HL-60 (cell line): Measurements from ENCODE around the gene BHLHE40.

ENCODE experiments used
- CTCF ChIP-seq: IDR thresholded peaks from one replicate; pipeline ENCODE4 v1.5.1; 2011; ENCODE audit warnings: low read length, control low read depth, inconsistent platforms; ENCODE audit not compliant: insufficient read depth
- GABPA ChIP-seq: IDR thresholded peaks from 2 replicates; pipeline ENCODE4 v1.6.1; 2012; ENCODE audit warnings: low read depth
- POLR2AphosphoS5 ChIP-seq: IDR thresholded peaks from 2 replicates; pipeline ENCODE4 v1.6.1; 2012; ENCODE audit warnings: low read depth
- SPI1 ChIP-seq: IDR thresholded peaks from 2 replicates; pipeline ENCODE4 v1.6.1; 2012; ENCODE audit warnings: low read depth, mild to moderate bottlenecking, borderline replicate concordance
- TF ChIP-seq, protein P1 (sequence below): IDR thresholded peaks from 2 replicates; pipeline ENCODE4 v1.6.1; 2012; ENCODE audit warnings: low read depth; ENCODE audit not compliant: insufficient replicate concordance

DNA sequence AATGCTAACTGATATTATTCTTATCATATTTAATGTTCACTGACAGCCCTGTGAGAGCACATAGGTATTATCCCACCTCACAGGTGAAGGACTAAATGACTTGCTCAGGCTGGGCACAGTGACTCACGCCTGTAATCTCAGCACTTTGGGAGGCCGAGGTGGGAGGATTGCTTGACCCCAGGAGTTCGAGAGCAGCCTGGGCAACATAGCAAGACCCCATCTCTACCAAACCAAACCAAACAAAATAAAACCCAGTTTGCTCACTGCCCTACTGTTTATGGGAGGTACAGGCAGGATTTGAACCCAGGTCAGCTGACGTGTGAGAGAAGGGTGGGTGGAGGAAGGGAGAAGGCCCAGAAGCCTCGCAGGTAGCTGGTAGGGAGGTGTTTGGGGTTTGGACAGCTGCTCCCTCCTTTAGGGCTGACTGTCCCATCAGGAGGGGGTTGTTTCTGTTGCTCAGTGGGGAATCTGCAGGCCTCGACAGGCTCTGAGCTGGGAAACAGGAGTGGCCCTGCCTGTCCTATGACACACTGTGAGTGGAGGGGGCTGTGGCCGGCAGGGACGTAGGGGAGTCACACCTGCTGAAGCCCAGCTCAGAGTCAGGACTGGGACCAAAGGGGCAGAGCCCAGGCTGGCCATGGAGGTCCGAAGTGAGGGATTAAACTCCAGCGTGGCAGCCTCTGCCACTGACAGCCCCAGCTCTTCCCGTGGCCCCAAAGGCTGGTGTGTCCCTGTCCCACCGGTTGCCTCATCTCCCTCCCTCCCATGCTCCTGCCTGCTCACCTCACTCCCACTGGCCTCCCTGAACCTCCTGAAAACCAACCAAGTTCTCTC is 25.3 kb downstream of the BHLHE40 start:
- TF ChIP-seq CTCF (no peak), GABPA (no peak), POLR2AphosphoS5 (no peak), SPI1 (no peak)
- TF ChIP-seq, protein P1, sequence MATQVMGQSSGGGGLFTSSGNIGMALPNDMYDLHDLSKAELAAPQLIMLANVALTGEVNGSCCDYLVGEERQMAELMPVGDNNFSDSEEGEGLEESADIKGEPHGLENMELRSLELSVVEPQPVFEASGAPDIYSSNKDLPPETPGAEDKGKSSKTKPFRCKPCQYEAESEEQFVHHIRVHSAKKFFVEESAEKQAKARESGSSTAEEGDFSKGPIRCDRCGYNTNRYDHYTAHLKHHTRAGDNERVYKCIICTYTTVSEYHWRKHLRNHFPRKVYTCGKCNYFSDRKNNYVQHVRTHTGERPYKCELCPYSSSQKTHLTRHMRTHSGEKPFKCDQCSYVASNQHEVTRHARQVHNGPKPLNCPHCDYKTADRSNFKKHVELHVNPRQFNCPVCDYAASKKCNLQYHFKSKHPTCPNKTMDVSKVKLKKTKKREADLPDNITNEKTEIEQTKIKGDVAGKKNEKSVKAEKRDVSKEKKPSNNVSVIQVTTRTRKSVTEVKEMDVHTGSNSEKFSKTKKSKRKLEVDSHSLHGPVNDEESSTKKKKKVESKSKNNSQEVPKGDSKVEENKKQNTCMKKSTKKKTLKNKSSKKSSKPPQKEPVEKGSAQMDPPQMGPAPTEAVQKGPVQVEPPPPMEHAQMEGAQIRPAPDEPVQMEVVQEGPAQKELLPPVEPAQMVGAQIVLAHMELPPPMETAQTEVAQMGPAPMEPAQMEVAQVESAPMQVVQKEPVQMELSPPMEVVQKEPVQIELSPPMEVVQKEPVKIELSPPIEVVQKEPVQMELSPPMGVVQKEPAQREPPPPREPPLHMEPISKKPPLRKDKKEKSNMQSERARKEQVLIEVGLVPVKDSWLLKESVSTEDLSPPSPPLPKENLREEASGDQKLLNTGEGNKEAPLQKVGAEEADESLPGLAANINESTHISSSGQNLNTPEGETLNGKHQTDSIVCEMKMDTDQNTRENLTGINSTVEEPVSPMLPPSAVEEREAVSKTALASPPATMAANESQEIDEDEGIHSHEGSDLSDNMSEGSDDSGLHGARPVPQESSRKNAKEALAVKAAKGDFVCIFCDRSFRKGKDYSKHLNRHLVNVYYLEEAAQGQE = no peak
